GM12878 (cell line): ENCODE measurements around the gene DDX56.

Experiments used
- POLR2AphosphoS2 ChIP-seq: IDR thresholded peaks from 2 replicates; pipeline ENCODE4 v1.6.1; 2011; ENCODE audit warnings: low read depth, mild to moderate bottlenecking, low read length, improper control_type of control experiment, moderate library complexity
- REST ChIP-seq: IDR thresholded peaks from 2 replicates; pipeline ENCODE4 v1.6.1; 2012; ENCODE audit warnings: mild to moderate bottlenecking, low read depth, low read length
- SRF ChIP-seq, 2 experiments: IDR thresholded peaks; 2 replicates each; pipeline ENCODE4 v1.6.1; 2011; ENCODE audit warnings: low read depth in 2 of 2, low read length in 2 of 2, mild to moderate bottlenecking in 1 of 2, moderate library complexity in 1 of 2
- ZNF24 ChIP-seq: fragments of 450-650 bp; IDR thresholded peaks from 2 replicates; pipeline ENCODE4 v1.6.1; 2017; ENCODE audit warnings: antibody characterized with exemption, mild to moderate bottlenecking
- TF ChIP-seq, protein P1 (sequence below): IDR thresholded peaks from 2 replicates; pipeline ENCODE4 v1.6.1; 2012; ENCODE audit warnings: low read depth, low read length, improper control_type of control experiment
- TF ChIP-seq, protein P2 (sequence below): fragments of 450-650 bp; IDR thresholded peaks from 2 replicates; pipeline ENCODE4 v1.6.1; 2017; ENCODE audit warnings: mild to moderate bottlenecking

DNA sequence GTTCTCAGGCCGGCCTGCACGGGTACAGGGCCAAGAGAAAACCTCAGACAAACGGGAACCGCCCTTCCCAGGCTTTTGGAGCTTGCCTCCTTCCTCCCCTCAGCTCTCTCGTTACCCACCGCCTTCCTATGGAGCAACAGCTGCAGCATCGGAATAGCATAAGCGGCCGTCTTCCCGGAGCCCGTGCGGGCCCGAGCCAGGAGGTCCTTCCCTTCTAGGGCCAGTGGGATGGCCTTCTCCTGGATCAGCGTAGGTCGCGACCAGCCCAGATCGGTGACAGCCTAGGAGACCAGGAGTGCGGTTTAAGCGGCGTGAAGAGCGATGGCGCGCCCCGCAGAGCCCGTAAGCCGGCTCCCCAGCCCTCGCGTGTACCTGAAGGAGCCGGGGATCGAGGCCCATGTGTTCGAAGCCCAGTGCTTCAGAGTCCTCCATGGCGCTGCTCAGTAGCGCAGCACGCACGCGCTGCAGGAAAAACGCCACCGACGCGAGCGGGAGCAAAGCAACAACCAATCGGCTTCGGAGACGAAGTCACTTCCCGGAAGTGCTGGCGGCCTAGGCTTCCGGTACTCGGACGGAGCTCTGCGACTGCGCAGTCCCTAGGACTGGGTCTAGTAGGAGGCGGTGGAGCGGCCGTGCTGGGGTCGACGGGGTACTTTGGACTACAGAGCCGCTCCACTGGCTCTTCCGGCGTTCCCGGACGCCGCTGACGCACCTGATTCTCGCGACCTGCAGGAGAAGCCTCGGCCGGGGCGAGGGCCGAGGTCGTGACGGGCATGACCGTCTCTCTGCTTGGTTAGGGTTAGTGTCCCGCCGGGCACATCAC, at the start of gene DDX56:
- TF ChIP-seq, protein P1, sequence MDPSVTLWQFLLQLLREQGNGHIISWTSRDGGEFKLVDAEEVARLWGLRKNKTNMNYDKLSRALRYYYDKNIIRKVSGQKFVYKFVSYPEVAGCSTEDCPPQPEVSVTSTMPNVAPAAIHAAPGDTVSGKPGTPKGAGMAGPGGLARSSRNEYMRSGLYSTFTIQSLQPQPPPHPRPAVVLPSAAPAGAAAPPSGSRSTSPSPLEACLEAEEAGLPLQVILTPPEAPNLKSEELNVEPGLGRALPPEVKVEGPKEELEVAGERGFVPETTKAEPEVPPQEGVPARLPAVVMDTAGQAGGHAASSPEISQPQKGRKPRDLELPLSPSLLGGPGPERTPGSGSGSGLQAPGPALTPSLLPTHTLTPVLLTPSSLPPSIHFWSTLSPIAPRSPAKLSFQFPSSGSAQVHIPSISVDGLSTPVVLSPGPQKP: 0 out of 2 replicates have a peak, but pooled peaks have one; percentile 66
- TF ChIP-seq SRF (IDR thresholded peaks at IDR 0.05; ENCODE audit: low read depth in 2 of 2, low read length in 2 of 2) (no peak), POLR2AphosphoS2 (peak; percentile 89), ZNF24 (no peak), REST (no peak)
- TF ChIP-seq, protein P2, sequence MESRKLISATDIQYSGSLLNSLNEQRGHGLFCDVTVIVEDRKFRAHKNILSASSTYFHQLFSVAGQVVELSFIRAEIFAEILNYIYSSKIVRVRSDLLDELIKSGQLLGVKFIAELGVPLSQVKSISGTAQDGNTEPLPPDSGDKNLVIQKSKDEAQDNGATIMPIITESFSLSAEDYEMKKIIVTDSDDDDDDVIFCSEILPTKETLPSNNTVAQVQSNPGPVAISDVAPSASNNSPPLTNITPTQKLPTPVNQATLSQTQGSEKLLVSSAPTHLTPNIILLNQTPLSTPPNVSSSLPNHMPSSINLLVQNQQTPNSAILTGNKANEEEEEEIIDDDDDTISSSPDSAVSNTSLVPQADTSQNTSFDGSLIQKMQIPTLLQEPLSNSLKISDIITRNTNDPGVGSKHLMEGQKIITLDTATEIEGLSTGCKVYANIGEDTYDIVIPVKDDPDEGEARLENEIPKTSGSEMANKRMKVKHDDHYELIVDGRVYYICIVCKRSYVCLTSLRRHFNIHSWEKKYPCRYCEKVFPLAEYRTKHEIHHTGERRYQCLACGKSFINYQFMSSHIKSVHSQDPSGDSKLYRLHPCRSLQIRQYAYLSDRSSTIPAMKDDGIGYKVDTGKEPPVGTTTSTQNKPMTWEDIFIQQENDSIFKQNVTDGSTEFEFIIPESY: no peak
